ENCODE data around the gene DCC. TPM values are rescaled to one million over a fixed set of nuclear protein-coding genes. Genes with fewer than 3 reads are reported as not detected.

The DCC gene
- total RNA-seq, 1 experiment from 2014 or later, result not detected

- H2AFZ ChIP-seq (ENCODE audit: low read depth, low read length, poor library complexity, severe bottlenecking), result no peak overlapping the region
- ATAC-seq (no peak), DNase-seq (ENCODE audit: low read depth, low spot score) (no peak)
- H3K27ac ChIP-seq (ENCODE audit: low read depth, low read length), result no peak overlapping the region
- TF ChIP-seq CTCF (IDR thresholded peaks at IDR 0.05 in 2 of 3, conservative IDR thresholded peaks at IDR 0.05 in 1 of 3; ENCODE audit: borderline replicate concordance in 1 of 3, insufficient read depth in 1 of 3, low read depth in 2 of 3, low read length in 2 of 3) (no peak), ZFX (IDR thresholded peaks at IDR 0.05) (no peak), JUND (IDR thresholded peaks at IDR 0.05) (no peak), POLR2A (IDR thresholded peaks at IDR 0.05; ENCODE audit: borderline replicate concordance, extremely low read depth, insufficient read depth, insufficient read length) (no peak), ELF1 (IDR thresholded peaks at IDR 0.05; ENCODE audit: borderline replicate concordance, low read depth) (no peak), FOSL1 (IDR thresholded peaks at IDR 0.05; ENCODE audit: low read depth) (no peak), ZNF274 (IDR thresholded peaks at IDR 0.05; ENCODE audit: low read depth, low read length) (no peak), REST (IDR thresholded peaks at IDR 0.05; ENCODE audit: low read depth) (no peak)
- TF ChIP-seq, protein P1, sequence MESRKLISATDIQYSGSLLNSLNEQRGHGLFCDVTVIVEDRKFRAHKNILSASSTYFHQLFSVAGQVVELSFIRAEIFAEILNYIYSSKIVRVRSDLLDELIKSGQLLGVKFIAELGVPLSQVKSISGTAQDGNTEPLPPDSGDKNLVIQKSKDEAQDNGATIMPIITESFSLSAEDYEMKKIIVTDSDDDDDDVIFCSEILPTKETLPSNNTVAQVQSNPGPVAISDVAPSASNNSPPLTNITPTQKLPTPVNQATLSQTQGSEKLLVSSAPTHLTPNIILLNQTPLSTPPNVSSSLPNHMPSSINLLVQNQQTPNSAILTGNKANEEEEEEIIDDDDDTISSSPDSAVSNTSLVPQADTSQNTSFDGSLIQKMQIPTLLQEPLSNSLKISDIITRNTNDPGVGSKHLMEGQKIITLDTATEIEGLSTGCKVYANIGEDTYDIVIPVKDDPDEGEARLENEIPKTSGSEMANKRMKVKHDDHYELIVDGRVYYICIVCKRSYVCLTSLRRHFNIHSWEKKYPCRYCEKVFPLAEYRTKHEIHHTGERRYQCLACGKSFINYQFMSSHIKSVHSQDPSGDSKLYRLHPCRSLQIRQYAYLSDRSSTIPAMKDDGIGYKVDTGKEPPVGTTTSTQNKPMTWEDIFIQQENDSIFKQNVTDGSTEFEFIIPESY (IDR thresholded peaks at IDR 0.05; ENCODE audit: extremely low read depth, insufficient replicate concordance, low read length), result no peak
- no peak overlapping the region for H3K4me3 ChIP-seq (replicated peaks in 1 of 2; ENCODE audit: low read depth in 1 of 2, low read length in 2 of 2)
- no peaks in the 10 kb centered on the region for H3K9me2 ChIP-seq (ENCODE audit: insufficient read depth)
- H3K9ac ChIP-seq (ENCODE audit: low read length), result no peak overlapping the region
- no peaks in the 10 kb centered on the region for H3K79me2 ChIP-seq (ENCODE audit: insufficient read depth, low read length)
- ChIA-PET RAD21 (ENCODE audit: low non-redundant PET in 1 of 2, low total read pairs in 2 of 2, uncharacterized antibody in 2 of 2, unreplicated experiment in 2 of 2) (no interaction called here), CTCF (no interaction called here), POLR2A (no interaction called here)
- H3K4me1 ChIP-seq (ENCODE audit: control insufficient read depth in 1 of 2, insufficient read depth in 2 of 2, low read length in 2 of 2), result no peaks in the 10 kb centered on the region
- H3K9me3 ChIP-seq (ENCODE audit: control insufficient read depth in 1 of 2, insufficient read depth in 1 of 2, low read depth in 1 of 2, low read length in 2 of 2), result peaks cover 8 to 27% of the 10 kb centered on the region in 2 experiments; a peak in 2 of 4 replicates
- H3K36me3 ChIP-seq (ENCODE audit: control insufficient read depth in 1 of 2, insufficient read depth in 2 of 2, low read length in 2 of 2), result no peaks in the 10 kb centered on the region
- H3K27me3 ChIP-seq (ENCODE audit: insufficient read depth, low read length), result no peaks in the 10 kb centered on the region
- intact Hi-C loops (cut with micrococcal nuclease), result no loop called here
- BruUV-seq (replicated peaks), result no TSS peak
- no peak overlapping the region for H3K4me2 ChIP-seq (ENCODE audit: low read length)
- H4K20me1 ChIP-seq (ENCODE audit: insufficient read depth), result no peaks in the 10 kb centered on the region
Observed at GRCh38 chr18:53040286-53040685, 700.3 kb downstream of the DCC start.

Measured in HCT116 (cell line).